ENCODE measurements around the gene CC2D1B.
"Not testable (repeated sequence)": the region's sequence is repeated elsewhere in the genome, so short reads cannot be mapped to it uniquely, and the experiment has no call there.

CC2D1B gene, protein sequence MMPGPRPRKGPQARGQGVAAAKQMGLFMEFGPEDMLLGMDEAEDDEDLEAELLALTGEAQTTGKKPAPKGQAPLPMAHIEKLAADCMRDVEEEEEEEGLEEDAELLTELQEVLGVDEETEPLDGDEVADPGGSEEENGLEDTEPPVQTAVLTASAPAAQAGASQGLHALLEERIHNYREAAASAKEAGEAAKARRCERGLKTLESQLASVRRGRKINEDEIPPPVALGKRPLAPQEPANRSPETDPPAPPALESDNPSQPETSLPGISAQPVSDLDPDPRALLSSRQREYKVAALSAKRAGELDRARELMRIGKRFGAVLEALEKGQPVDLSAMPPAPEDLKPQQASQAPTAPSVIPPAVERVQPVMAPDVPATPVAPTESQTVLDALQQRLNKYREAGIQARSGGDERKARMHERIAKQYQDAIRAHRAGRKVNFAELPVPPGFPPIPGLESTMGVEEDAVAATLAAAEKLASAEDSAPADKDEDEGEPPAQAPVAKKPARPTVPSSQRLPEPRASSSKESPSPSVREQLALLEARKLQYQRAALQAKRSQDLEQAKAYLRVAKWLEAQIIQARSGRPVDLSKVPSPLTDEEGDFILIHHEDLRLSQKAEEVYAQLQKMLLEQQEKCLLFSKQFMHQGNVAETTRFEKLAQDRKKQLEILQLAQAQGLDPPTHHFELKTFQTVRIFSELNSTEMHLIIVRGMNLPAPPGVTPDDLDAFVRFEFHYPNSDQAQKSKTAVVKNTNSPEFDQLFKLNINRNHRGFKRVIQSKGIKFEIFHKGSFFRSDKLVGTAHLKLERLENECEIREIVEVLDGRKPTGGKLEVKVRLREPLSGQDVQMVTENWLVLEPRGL
- total RNA-seq, result 60.3 to 135 (median 81.2) reads per million in 17 experiments

GRCh38 chr1:52365746-52366516, at the start of gene CC2D1B:
Gene CC2D1B, minus strand, starts transcription at chr1:52366205. Its CDS starts 1,585 bp downstream, at chr1:52364620.
- DNase-seq, result peak; percentile 99 to 100 (median 99)

GRCh38 chr1:52414942-52415341, 48.9 kb upstream of the CC2D1B start:
- no peak for DNase-seq

DNA sequence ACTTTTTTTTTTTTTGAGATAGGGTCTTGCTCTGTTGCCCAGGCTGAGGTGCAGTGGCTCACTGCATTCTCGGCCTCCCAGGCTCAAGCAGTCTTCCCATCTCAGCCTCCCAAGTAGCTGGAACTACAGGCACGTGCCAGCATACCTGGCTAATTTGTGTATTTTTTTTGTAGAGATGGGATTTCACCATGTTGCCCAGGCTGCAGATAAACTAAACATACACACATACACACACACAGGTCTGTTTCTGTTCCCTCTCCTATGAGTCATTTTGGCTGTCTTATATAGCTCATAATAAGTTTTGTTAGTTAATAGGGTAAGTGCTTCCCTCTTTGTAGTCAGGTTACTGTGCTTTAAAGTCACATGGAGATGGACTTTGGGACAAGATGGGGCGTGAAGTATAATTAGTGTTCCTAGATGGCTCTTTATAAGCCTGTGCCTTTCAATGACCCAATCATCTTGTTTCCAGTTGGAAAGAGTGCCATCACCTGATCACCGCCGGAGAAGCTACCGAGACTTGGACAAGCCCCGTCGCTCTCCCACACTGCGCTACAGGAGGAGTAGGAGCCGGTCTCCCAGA, 47.5 kb upstream of the CC2D1B start:
- no peak for DNase-seq

- no peak for DNase-seq
Observed at GRCh38 chr1:52404975-52405338, 39.0 kb upstream of the CC2D1B start.

DNA sequence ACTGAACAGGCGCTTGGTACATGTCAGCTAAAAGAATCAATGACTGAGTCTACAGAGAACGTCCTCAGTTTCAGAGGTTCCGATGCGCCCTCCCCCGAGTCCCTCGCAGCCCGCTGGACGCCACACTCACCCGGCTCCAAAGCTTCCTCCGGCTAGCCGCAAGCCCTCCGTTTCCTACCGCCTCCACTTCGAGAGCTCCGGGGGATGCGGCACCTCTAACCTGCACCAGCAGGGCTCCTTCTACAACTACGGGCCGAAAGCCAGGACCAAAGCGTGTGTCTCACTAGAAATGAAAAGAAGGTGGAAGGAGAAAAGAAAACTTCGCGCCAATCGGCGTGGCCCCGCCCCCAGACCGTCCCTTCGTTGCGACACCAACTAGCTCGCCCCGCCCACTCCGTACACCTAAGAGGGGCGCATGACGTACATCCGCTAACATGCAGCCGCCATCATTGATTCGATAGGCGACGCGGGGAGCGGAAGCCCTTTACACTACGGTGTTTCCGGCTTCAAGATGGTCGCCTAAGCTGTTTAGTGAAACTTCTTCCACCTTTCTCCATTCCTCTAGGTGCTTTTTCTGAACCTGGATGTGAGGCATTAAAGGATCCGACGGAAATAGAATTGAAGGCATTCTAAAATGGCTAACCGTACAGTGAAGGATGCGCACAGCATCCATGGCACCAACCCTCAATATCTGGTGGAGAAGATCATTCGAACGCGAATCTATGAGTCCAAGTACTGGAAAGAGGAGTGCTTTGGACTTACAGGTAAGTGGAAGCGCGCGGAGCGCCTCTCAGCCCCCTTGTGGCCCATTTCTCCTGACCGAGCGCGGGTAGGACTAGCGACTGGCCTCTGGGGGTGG, 38.3 kb upstream of the CC2D1B start, which contains the start of the genes ORC1 and PRPF38A:
ORC1 (minus strand) TSS at position 308 of the 859 bp plus-strand sequence. CDS start 2,200 bp downstream, outside the sequence.
PRPF38A (plus strand) TSS at position 487 of the 859 bp plus-strand sequence; CDS start at position 635, 148 bp downstream.
- DNase-seq, result peak; percentile 98 to 100 (median 98)

- DNase-seq, result peak; percentile 79 to 89 (median 81)
Observed at GRCh38 chr1:52403566-52404115, 37.6 kb upstream of the CC2D1B start.

- DNase-seq, result peak in 1 of 4 experiments; percentile 4
Observed at GRCh38 chr1:52402860-52403240, 36.8 kb upstream of the CC2D1B start.

- DNase-seq, result no peak
Observed at GRCh38 chr1:52400131-52400530, 34.1 kb upstream of the CC2D1B start.

DNA sequence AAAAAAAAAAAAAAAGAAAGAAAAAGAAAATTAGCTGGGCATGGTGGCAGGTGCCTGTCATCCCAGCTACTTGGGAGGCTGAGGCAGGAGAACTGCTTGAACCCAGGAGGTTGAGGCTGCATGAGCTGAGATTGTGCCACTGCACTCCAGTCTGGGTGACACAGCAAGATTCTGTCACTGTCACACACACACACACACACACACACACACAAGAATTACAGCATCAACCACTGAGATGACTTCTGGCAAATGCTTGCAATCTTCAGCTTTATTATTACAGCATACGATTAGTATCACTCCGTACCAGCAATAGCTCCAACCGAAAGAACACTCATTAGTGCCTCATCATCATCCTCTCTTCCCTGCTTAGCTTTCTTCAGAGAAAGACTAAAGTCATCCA, 33.6 kb upstream of the CC2D1B start:
- DNase-seq, result no peak

GRCh38 chr1:52393174-52393573, 27.2 kb upstream of the CC2D1B start:
- DNase-seq, result no peak

DNA sequence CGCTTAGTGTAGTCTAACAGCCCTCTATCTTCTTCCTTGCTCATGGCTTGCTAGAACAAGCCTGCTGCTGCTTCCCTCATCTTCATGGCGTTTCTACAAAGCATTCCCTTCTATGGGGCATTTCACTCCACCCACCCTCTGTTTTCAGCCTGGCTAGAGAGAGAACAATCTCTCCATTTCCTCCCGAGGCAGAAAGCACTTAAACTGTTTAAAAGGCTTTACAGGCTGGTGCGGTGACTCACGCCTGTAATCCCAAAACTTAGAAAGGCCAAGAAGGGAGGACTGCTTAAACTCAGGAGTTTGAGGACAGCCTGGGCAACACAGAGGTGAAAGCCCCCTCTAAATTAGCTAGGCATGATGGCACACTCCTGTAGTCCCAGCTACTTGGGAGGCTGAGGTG, 20.5 kb upstream of the CC2D1B start:
- no peak for DNase-seq

- DNase-seq, result no peak
Observed at GRCh38 chr1:52385376-52385775, 19.4 kb upstream of the CC2D1B start.

DNA sequence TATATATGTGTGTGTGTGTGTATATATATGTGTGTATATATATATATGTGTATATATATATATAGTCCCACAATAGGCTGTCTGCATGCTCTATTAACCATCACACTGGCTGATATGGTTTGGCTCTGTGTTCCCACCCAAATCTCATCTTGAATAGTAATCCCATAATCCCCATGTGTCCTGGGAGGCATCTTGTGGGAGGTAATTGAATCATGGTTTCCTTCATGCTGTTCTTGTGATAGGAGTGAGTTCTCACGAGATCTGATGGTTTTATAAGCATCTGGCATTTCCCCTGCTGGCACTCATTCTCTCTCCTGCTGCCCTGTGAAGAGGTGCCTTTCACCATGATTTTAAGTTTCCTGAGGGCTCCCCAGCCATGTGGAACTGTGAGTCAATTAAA, 3.8 kb upstream of the CC2D1B start:
- DNase-seq, result not testable (repeated sequence)

DNA sequence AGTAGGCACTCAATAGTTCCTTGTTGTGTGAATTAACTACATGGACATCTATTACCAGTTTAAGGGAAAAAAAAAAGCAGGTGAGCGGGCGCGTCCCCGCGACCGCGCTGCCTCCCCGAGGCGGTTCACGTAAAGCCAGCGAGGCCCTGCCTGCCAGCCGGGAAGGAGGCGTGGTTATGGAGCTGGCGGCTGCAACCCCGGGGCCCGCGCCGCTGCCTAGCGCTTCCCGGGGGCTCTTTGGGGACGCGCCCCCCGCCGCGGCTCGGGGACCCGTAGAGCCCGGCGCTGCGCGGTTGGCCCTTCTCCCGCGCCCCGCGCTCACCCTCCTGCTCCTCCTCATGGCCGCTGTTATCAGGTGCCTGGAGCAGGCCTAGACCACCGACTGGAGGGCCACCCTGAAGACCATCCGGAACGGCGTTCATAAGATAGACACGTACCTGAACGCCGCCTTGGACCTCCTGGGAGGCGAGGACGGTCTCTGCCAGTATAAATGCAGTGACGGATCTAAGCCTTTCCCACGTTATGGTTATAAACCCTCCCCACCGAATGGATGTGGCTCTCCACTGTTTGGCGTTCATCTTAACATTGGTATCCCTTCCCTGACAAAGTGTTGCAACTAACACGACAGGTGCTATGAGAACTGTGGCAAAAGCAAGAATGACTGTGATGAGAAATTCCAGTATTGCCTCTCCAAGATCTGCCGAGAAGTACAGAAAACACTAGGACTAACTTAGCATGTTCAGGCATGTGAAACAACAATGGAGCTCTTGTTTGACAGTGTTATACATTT, 2.6 kb upstream of the CC2D1B start:
- DNase-seq, result peak; percentile 6 to 65 (median 40)

DNA sequence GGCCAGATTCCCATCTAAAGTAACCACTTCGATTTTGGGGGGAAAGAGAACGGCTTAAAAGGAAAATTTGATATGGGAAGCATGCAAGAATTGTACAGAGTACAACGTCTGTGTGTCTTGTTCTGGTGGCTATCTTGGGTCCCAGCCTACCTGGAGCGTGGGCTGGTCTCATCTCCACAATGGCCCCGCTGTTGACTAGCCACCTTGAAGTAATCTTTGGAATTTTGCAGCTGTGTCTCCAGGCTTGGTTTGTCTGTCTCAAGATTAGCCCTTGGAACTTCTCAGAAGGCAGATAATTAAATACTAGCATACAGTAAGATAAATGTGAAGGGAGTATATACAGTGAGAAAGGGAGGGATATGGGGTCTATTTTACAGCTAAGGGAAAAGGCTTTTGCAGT, 1.3 kb upstream of the CC2D1B start:
- DNase-seq, result no peak

GRCh38 chr1:52366517-52366827, 467 bp upstream of the CC2D1B start:
- no peak for DNase-seq

DNA sequence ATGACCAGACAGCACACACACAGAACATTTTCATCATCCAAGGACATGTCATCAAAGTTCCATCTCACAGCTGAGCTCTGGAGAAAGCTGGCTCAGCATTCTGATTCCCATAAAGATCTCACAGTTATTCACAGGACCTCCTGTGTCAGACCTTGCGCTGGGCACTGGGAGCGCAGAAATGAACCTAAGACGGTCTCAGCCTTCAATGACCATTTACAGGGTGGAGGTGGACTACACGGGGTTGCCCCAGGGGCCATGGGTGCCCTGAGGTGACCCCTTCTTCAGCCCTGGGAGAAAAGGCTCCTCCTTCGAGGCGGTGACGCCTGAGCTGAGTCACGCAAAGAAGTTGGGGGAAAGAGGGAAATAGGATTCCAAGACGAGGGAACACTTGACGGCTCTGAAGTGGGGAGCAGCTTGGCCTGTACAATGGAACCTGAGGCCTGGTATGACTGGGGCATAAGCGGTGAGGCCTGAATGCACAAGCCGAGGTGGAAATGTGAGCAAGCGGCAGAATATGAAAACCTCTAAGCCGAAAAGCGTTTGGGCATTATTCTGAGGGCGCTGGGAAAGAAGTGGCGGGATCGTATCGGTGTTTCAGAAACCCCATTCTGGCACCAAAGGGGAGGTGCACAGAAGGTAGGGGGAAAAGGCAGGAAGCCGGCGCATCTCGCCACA, 797 bp downstream of the CC2D1B start:
- peak; percentile 77 to 88 (median 82) for DNase-seq

- DNase-seq, result no peak
Observed at GRCh38 chr1:52364235-52364839, 1.7 kb downstream of the CC2D1B start.

- no peak for DNase-seq
Observed at GRCh38 chr1:52360595-52360968, 5.4 kb downstream of the CC2D1B start.

Data from suppressor macrophage (primary cell).